IPS DF 6.9 (cell line): ENCODE results near the gene SHMT1.
"Not testable (repeated sequence)": the region's sequence is repeated elsewhere in the genome, so short reads cannot be mapped to it uniquely, and the experiment has no call there.

ENCODE experiments used
- DNase-seq: peaks from one replicate; pipeline ENCODE4 v3.0.0-alpha.2; 2013; ENCODE audit warnings: low read depth, low spot score
- H3K27ac ChIP-seq: one replicate; pipeline ENCODE4 v1.5.1; 2013; ENCODE audit warnings: low read length, control low read depth
- H3K27me3 ChIP-seq: 2 replicates; pipeline ENCODE4 v1.6.1; 2013; ENCODE audit warnings: mild to moderate bottlenecking, low read length; ENCODE audit not compliant: control insufficient read depth, insufficient read depth
- H3K36me3 ChIP-seq: 2 replicates; pipeline ENCODE4 v1.6.1; 2013; ENCODE audit warnings: low read length; ENCODE audit not compliant: control insufficient read depth, insufficient read depth
- H3K4me1 ChIP-seq: 2 replicates; pipeline ENCODE4 v1.6.1; 2013; ENCODE audit warnings: low read length; ENCODE audit not compliant: control insufficient read depth, insufficient read depth
- H3K4me3 ChIP-seq: 2 replicates; pipeline ENCODE4 v1.5.1; 2013; ENCODE audit warnings: mild to moderate bottlenecking, low read length
- H3K9me3 ChIP-seq: 2 replicates; pipeline ENCODE4 v1.6.1; 2013; ENCODE audit warnings: low read length, inconsistent platforms; ENCODE audit not compliant: control insufficient read depth, insufficient read depth
- WGBS: extraction: QIAGEN DNeasy Blood & Tissue Kit; methylation state at CpG from one replicate; pipeline ENCODE4 v1.1.7; 2013; ENCODE audit warnings: mixed read lengths, missing lambda C conversion rate; ENCODE audit not compliant: insufficient read length, insufficient coverage; 5-methylcytosine and 5-hydroxymethylcytosine counted together

SHMT1 gene

DNA sequence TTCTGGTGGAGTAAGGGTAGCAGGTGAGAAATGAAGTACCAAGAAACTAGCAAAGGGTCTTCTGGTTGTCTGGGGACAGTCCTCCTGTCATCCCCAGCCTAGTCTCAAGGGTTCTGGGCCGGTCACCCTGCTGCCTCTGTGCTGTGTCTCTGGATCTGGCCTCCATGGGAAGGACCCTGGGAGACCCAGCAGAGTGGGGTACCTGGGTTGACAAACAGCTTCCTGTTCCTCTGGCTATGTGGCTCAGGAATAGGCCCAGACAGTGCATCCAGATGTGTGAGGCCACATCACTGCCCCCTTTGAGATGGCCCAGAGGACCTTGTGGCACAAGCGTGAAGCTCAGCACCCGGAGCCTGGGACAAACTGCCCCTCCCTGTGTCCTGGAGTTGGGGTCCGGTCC lies 24.9 kb upstream of the SHMT1 start:
- WGBS: no CpG with 5 or more reads among the region's 4 CpGs

DNA sequence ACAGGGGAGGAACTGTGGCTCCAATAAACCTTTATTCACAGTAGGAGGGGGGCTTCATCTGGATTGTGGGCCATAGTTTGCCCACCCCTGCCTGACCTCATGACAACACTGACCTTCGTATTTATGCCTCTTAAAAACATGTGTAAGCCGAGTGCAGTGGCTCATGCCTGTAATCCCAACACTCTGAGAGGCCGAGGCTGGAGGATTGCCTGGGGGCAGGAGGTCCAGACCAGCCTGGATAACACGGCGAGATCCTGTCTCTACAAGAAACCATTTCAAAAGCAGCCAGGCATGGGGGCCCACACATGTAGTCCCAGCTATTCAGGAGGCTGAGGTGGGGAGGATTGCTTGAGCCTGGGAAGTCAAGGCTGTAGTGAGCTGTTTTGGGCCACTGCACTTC lies 24.2 kb upstream of the SHMT1 start:
- not testable (repeated sequence) for H3K27me3 ChIP-seq, H3K36me3 ChIP-seq, H3K27ac ChIP-seq, H3K4me3 ChIP-seq, H3K9me3 ChIP-seq, H3K4me1 ChIP-seq, DNase-seq
- WGBS: no CpG with 5 or more reads among the region's 5 CpGs

More for the DNA sequence above, 24.9 kb upstream of the SHMT1 start:
- H3K27me3 ChIP-seq, H3K4me1 ChIP-seq, H3K36me3 ChIP-seq, H3K9me3 ChIP-seq, H3K27ac ChIP-seq, H3K4me3 ChIP-seq, DNase-seq: not testable (repeated sequence)

DNA sequence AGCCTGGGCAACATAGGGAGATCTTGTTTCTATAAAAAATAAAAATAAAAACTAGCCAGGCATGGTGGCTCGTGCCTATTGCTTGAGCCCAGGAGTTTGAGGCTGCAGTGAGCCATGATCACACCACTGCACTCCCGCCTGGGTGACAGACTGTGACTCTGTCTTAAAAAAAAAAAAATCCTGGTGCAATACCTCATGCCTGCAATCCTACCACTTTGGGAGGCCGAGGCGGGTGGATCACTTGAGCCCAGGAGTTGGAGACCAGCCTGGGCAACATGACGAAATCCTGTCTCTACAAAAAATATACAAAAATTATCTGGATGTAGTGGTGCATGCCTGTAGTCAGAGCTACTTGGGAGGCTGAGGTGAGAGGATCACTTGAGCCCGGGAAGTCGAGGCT lies 20.9 kb upstream of the SHMT1 start:
- not testable (repeated sequence) for DNase-seq, H3K27ac ChIP-seq, H3K27me3 ChIP-seq, H3K36me3 ChIP-seq, H3K9me3 ChIP-seq, H3K4me1 ChIP-seq, H3K4me3 ChIP-seq
- WGBS: no CpG with 5 or more reads among the region's 7 CpGs

DNA sequence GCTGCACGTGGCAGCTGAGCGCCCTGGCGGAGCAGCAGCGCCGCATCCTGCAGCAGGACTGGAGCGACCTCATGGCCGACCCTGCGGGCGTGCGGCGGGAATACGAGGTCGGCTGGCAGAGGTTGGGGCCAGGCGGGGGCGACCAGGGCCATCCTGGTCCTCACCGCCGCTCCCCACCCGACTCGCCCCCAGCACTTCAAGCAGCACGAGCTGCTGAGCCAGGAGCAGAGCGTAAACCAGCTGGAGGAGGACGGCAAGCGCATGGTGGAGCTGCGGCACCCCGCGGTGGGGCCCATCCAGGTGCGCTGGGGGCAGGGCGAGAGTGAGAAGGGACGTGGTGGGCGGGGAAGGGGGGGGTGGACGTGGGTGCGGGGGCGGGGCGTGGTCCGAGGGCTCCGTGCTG lies 19.7 kb upstream of the SHMT1 start:
- H3K36me3 ChIP-seq, DNase-seq, H3K4me3 ChIP-seq, H3K9me3 ChIP-seq, H3K27me3 ChIP-seq, H3K27ac ChIP-seq, H3K4me1 ChIP-seq: not testable (repeated sequence)
- WGBS: no CpG with 5 or more reads among the region's 36 CpGs

DNA sequence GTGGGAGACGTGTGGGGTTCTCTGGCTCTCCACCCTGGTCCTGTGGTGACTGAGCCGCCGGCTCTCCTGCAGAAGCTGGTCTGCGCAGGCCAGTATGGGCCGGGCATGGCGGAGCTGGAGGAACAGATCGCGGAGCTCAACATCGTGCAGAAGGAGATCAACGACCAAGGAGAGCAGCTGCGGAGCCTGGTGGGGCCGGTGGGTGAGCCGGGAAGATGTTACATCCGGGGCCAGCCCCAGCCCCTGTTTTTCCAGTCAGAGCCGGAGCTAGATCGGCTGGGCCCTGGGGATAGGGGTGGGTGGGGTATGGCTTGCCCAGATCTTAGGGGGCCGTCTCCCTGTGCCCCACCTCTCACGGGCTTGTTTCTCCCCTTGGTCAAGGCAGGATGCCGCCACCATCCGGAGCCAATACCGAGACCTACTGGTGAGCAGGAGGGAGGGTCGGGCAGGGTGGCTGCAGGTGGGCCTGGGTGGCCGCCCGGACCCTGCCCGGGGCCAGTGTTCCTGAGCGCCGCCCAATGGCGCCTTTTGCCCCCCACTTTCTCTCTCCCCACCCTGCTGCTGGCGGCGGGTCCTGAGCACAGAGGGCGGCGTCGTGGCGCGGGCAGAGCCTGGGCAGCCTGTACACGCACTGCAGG lies 19.2 kb upstream of the SHMT1 start:
- Histone ChIP-seq H3K4me1 (no peaks in the 10 kb centered on the region), H3K9me3 (no peaks in the 10 kb centered on the region), H3K4me3 (no peak overlapping the region), H3K27me3 (no peaks in the 10 kb centered on the region), H3K36me3 (no peaks in the 10 kb centered on the region), H3K27ac (no peak overlapping the region)
- no CpG with 5 or more reads among the region's 36 CpGs for WGBS
- DNase-seq: no peak

DNA sequence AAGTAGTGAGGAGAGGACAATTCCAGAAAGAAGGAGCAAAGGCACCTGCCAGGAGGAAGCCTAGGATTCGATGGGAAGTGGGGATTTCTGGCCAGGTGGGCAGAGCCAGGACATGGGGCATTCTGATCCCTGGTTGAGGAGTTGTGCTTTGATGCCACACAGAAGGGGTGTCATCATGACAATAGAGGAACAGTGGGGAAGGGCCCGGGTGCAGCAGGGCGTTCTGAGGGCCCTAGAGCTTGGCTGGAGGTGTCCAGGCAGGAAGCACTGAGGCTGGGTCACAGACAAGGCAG lies 18.5 kb upstream of the SHMT1 start:
- Histone ChIP-seq H3K36me3 (no peaks in the 10 kb centered on the region), H3K9me3 (no peaks in the 10 kb centered on the region), H3K4me3 (no peak overlapping the region), H3K4me1 (no peaks in the 10 kb centered on the region), H3K27ac (no peak overlapping the region), H3K27me3 (no peaks in the 10 kb centered on the region)
- WGBS: no CpG with 5 or more reads among the region's 3 CpGs
- no peak for DNase-seq

DNA sequence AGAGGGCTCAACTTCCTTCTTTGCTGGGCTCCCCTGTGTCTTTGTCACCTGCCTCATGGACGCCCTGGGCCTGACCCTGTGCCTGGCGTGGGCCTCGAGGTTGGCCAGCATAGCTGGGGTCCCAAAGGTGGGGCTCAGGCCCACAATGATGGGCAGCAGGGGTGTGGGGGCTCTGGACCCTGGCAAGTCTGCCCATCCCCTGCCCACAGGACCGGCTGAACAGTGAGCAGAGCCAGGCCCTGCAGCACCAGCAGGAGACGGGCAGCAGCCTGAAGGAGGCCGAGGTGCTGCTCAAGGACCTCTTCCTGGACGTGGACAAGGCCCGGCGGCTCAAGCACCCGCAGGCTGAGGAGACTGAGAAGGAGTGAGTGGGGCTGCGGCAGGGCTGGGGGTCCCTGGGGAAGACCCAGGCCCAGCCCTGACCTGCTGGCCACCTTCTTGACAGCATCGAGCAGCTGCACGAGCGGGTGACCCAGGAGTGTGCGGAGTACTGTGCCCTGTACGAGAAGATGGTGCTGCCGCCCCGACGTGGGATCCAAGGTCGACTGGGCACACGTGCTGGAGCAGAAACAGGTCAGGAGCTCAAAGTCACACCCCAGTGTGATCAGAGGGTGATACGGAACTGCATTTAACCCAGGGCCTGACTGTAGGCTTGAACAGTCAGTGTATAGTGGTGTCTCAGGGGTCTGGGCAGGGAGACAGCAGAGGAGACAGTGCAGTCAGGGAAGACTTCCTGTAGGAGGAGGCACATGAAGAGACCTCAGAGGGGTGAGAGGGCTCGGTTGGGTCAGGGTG lies 18.0 kb upstream of the SHMT1 start:
- no peaks in the 10 kb centered on the region for H3K4me1 ChIP-seq
- no peaks in the 10 kb centered on the region for H3K36me3 ChIP-seq
- WGBS: no CpG with 5 or more reads among the region's 23 CpGs
- H3K27ac ChIP-seq: no peak overlapping the region
- DNase-seq: no peak
- H3K27me3 ChIP-seq: no peaks in the 10 kb centered on the region
- H3K9me3 ChIP-seq: no peaks in the 10 kb centered on the region
- H3K4me3 ChIP-seq: no peak overlapping the region

DNA sequence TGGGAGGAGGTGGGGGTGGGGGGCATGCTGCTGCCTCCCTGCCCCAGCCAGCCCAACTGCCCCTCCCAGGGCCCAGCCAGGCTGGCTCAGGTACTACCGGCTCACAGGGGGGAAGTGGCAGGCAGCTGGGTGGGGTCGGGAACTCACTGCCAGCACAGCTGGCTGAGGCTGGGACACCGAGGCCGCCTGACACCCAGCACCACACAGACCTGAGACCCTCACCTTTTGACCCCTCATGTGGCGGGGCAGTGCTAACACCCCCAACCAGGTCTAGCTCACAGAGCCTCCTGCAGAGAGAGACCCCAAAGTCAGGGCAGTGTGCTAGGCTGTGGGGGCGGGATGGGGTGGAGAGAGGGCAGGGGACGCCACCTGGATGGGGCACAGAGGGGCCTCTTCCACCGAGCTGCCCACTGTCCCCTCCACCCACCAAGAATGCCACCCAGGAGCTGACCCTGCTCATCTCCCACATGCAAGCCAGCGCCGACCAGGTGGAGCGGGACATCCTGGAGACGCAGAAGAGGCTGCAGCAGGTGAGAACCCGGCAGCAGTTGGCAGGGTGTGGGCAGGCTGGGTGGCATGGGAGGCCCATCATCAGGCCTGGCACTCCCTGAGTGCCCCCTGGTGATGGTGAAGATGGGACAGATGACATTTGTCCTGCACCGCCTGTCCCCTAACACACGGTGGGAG lies 17.3 kb upstream of the SHMT1 start:
- Histone ChIP-seq H3K9me3 (no peaks in the 10 kb centered on the region), H3K36me3 (no peaks in the 10 kb centered on the region), H3K4me3 (no peak overlapping the region), H3K27me3 (no peaks in the 10 kb centered on the region), H3K27ac (no peak overlapping the region), H3K4me1 (no peaks in the 10 kb centered on the region)
- DNase-seq: no peak
- no CpG with 5 or more reads among the region's 15 CpGs for WGBS

DNA sequence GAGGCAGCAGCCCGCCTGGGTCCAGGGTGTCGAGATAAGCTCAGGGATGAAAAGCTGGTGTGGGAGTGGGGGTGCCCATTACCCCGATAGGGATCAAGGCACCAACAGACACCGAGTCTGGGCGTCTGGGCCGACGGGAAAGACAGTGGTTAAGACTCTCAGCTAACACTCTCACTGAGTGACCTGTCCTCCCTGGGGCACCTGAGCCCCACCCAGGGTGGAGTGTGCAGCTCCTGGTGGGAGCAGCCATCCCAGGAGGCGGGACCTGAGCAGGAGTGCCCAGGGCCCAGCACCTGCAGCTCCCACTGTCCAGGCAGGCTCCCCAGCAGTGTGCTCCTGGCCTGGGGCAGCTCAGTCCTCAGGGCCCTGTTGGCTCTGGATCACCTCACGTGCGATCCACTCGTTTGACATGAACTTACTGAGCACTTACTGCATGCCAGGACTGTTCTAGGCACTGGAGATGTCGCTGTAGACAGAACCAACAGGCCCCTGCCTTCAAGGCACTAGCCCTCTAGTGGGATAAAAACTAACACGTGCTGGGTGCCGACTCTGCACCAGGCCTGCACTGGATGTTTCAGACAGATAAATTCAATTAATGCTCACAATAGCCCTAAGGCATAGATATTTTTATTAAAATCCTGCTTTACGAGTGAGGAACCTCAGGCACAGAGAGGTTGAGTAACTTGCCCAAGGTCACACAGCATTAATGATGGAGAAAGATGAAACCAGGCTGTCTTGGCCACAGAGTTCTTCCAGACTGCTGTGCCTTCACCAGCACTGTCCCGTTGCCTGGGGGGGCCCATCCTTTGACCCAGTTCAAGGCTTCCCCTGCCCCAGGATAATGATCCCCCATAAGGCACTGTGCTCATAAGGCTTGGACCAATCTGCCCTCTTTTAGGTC lies 16.1 kb upstream of the SHMT1 start:
- no peaks in the 10 kb centered on the region for H3K36me3 ChIP-seq
- H3K27ac ChIP-seq: no peak overlapping the region
- no peak for DNase-seq
- no peak overlapping the region for H3K4me3 ChIP-seq
- no CpG with 5 or more reads among the region's 16 CpGs for WGBS
- H3K9me3 ChIP-seq: no peaks in the 10 kb centered on the region
- H3K27me3 ChIP-seq: no peaks in the 10 kb centered on the region
- H3K4me1 ChIP-seq: no peaks in the 10 kb centered on the region

DNA sequence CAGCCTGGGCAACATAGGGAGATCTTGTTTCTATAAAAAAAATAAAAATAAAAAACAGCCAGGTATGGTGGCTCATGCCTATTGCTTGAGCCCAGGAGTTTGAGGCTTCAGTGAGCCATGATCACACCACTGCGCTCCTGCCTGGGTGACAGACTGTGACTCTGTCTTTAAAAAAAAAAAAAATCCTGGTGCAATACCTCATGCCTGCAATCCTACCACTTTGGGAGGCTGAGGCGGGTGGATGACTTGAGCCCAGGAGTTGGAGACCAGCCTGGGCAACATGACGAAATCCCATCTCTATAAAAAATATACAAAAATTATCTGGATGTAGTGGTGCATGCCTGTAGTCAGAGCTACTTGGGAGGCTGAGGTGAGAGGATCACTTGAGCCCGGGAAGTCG lies 15.3 kb upstream of the SHMT1 start:
- H3K4me3 ChIP-seq, H3K4me1 ChIP-seq, H3K27me3 ChIP-seq, H3K9me3 ChIP-seq, H3K27ac ChIP-seq, DNase-seq, H3K36me3 ChIP-seq: not testable (repeated sequence)
- WGBS: no CpG with 5 or more reads among the region's 5 CpGs
